OCI-LY7 (cell line): ENCODE results near the gene TPH2.

Source experiments
- CTCF ChIP-seq: fragments of 200-600 bp; sonication (generic); conservative IDR thresholded peaks from 2 replicates; pipeline ENCODE4 v1.5.1; 2014; ENCODE audit warnings: mild to moderate bottlenecking, antibody characterized with exemption, low read length, moderate library complexity, mixed read lengths
- EZH2phosphoT487 ChIP-seq: fragments of 200-600 bp; sonication (generic); IDR thresholded peaks from 2 replicates; pipeline ENCODE4 v1.6.1; 2018; ENCODE audit warnings: low read depth, borderline replicate concordance, mild to moderate bottlenecking, mixed run types, antibody characterized with exemption, low read length, moderate library complexity, mixed read lengths

GRCh38 chr12:71948390-71948789, 9.7 kb downstream of the TPH2 start:
- no peak for TF ChIP-seq CTCF
- no peak for TF ChIP-seq EZH2phosphoT487
